Measurements from ENCODE around the gene DMD.
"Not testable (repeated sequence)": the region's sequence is repeated elsewhere in the genome, so short reads cannot be mapped to it uniquely, and the experiment has no call there.

The DMD gene

GRCh38 chrX:31470753-31471152, 1740.6 kb downstream of the DMD start:
- DNase-seq (ENCODE audit: low read depth in 2 of 2, low spot score in 1 of 2): not testable (repeated sequence)

GRCh38 chrX:31464306-31464915, 1746.9 kb downstream of the DMD start:
- DNase-seq (ENCODE audit: low read depth in 2 of 2, low spot score in 1 of 2): no peak

- no peak for DNase-seq (ENCODE audit: low read depth in 2 of 2, low spot score in 1 of 2)
Measured at GRCh38 chrX:31461266-31461665, 1750.1 kb downstream of the DMD start.

- DNase-seq (ENCODE audit: low read depth in 2 of 2, low spot score in 1 of 2): no peak
Measured at GRCh38 chrX:31459361-31459760, 1752.0 kb downstream of the DMD start.

GRCh38 chrX:31449965-31450364, 1761.4 kb downstream of the DMD start:
- no peak for DNase-seq (ENCODE audit: low read depth in 2 of 2, low spot score in 1 of 2)

GRCh38 chrX:31449081-31449480, 1762.3 kb downstream of the DMD start:
- no peak for DNase-seq (ENCODE audit: low read depth in 2 of 2, low spot score in 1 of 2)

- DNase-seq (ENCODE audit: low read depth in 2 of 2, low spot score in 1 of 2): no peak
Measured at GRCh38 chrX:31445542-31445941, 1765.8 kb downstream of the DMD start.

GRCh38 chrX:31443654-31444053, 1767.7 kb downstream of the DMD start:
- no peak for DNase-seq (ENCODE audit: low read depth in 2 of 2, low spot score in 1 of 2)

- no peak for DNase-seq (ENCODE audit: low read depth in 2 of 2, low spot score in 1 of 2)
Measured at GRCh38 chrX:31440546-31440945, 1770.8 kb downstream of the DMD start.

GRCh38 chrX:31436424-31436823, 1774.9 kb downstream of the DMD start:
- no peak for DNase-seq (ENCODE audit: low read depth in 2 of 2, low spot score in 1 of 2)

GRCh38 chrX:31435592-31435991, 1775.8 kb downstream of the DMD start:
- no peak for DNase-seq (ENCODE audit: low read depth in 2 of 2, low spot score in 1 of 2)

GRCh38 chrX:31433856-31434255, 1777.5 kb downstream of the DMD start:
- no peak for DNase-seq (ENCODE audit: low read depth in 2 of 2, low spot score in 1 of 2)

- no peak for DNase-seq (ENCODE audit: low read depth in 2 of 2, low spot score in 1 of 2)
Measured at GRCh38 chrX:31429915-31430314, 1781.4 kb downstream of the DMD start.

- no peak for DNase-seq (ENCODE audit: low read depth in 2 of 2, low spot score in 1 of 2)
Measured at GRCh38 chrX:31423609-31424189, 1787.7 kb downstream of the DMD start.

GRCh38 chrX:31421441-31421840, 1789.9 kb downstream of the DMD start:
- DNase-seq (ENCODE audit: low read depth in 2 of 2, low spot score in 1 of 2): no peak

- no peak for DNase-seq (ENCODE audit: low read depth in 2 of 2, low spot score in 1 of 2)
Measured at GRCh38 chrX:31420711-31421151, 1790.6 kb downstream of the DMD start.

GRCh38 chrX:31420302-31420701, 1791.0 kb downstream of the DMD start:
- DNase-seq (ENCODE audit: low read depth in 2 of 2, low spot score in 1 of 2): no peak

- DNase-seq (ENCODE audit: low read depth in 2 of 2, low spot score in 1 of 2): no peak
Measured at GRCh38 chrX:31397119-31397518, 1814.2 kb downstream of the DMD start.

GRCh38 chrX:31392513-31392912, 1818.8 kb downstream of the DMD start:
- DNase-seq (ENCODE audit: low read depth in 2 of 2, low spot score in 1 of 2): no peak

GRCh38 chrX:31388946-31389345, 1822.4 kb downstream of the DMD start:
- no peak for DNase-seq (ENCODE audit: low read depth in 2 of 2, low spot score in 1 of 2)

- no peak for DNase-seq (ENCODE audit: low read depth in 2 of 2, low spot score in 1 of 2)
Measured at GRCh38 chrX:31384471-31384870, 1826.9 kb downstream of the DMD start.

GRCh38 chrX:31383991-31384390, 1827.4 kb downstream of the DMD start:
- no peak for DNase-seq (ENCODE audit: low read depth in 2 of 2, low spot score in 1 of 2)

- not testable (repeated sequence) for DNase-seq (ENCODE audit: low read depth in 2 of 2, low spot score in 1 of 2)
Measured at GRCh38 chrX:31378973-31379372, 1832.4 kb downstream of the DMD start.

Data from stimulated activated CD8-positive, alpha-beta memory T cell treated with anti-CD3 and anti-CD28 coated beads, Interleukin-4, amount 100 ng/mL, for 4 hours (primary cell).